WERI-Rb-1 (cell line): Measurements from ENCODE around the gene CYP39A1.

Source experiments
- DNase-seq: peaks from one replicate; pipeline ENCODE4 v3.0.0-alpha.2; 2020
- H3K27ac ChIP-seq: fragments of 250-450 bp; sonication (Bioruptor Pico); 2 replicates; pipeline ENCODE4 v1.5.1; 2020; ENCODE audit warnings: mild to moderate bottlenecking, moderate library complexity
- H3K27me3 ChIP-seq: fragments of 250-450 bp; sonication (Bioruptor Pico); 2 replicates; pipeline ENCODE4 v1.5.1; 2021; ENCODE audit warnings: mild to moderate bottlenecking, low read depth, moderate library complexity; ENCODE audit not compliant: insufficient read depth, severe bottlenecking
- H3K36me3 ChIP-seq: fragments of 250-450 bp; sonication (Bioruptor Pico); 2 replicates; pipeline ENCODE4 v1.5.1; 2020; ENCODE audit warnings: mild to moderate bottlenecking, moderate library complexity
- H3K4me3 ChIP-seq: 2 replicates; pipeline ENCODE4 v1.5.1; 2011; ENCODE audit warnings: low read depth, mild to moderate bottlenecking, control low read depth, low read length
- H3K9me3 ChIP-seq: fragments of 250-450 bp; sonication (Bioruptor Pico); 2 replicates; pipeline ENCODE4 v1.5.1; 2021; ENCODE audit warnings: mild to moderate bottlenecking, moderate library complexity; ENCODE audit not compliant: severe bottlenecking
- TF ChIP-seq, protein P1 (sequence below): IDR thresholded peaks from 2 replicates; pipeline ENCODE4 v1.5.1; 2011; ENCODE audit warnings: low read depth, mild to moderate bottlenecking, control low read depth, inconsistent platforms, low read length

CYP39A1 gene

DNA sequence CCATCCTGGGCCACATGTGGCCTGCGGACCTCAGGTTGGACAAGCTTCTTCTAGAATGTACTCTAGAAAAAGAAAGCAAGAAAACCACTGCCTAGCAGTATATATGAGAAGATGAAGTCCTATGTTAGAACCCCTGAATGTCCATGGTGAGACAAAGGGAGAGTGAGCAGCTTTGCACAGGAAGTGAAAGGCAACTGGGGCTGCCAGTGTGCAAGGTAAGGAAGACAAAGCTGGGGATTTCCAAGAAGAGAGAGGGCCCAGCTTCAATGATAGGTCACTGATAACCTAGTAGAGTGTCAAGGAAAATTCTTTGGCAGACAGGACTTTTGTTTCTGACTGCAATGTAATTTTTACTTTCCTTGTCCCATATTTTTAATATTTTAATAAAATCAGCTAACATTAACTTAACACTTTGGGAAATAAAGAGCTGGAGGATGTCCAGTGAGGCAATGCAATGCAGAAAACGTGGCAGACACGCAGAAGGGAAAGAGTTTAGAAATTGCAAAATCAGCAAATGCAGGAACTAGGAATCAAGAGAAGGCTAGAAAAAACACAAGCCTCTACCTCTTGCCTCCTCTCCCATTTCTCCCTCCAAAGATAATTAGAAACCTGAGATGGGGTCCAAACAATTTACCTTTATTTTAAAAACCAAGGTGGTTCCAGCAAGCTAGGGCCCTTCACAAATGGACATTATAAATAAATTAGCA, 47.4 kb downstream of the CYP39A1 start:
- no peaks in the 10 kb centered on the region for H3K9me3 ChIP-seq
- H3K27ac ChIP-seq, result no peak overlapping the region
- no peaks in the 10 kb centered on the region for H3K36me3 ChIP-seq
- H3K27me3 ChIP-seq, result no peaks in the 10 kb centered on the region
- DNase-seq, result no peak
- TF ChIP-seq, protein P1, sequence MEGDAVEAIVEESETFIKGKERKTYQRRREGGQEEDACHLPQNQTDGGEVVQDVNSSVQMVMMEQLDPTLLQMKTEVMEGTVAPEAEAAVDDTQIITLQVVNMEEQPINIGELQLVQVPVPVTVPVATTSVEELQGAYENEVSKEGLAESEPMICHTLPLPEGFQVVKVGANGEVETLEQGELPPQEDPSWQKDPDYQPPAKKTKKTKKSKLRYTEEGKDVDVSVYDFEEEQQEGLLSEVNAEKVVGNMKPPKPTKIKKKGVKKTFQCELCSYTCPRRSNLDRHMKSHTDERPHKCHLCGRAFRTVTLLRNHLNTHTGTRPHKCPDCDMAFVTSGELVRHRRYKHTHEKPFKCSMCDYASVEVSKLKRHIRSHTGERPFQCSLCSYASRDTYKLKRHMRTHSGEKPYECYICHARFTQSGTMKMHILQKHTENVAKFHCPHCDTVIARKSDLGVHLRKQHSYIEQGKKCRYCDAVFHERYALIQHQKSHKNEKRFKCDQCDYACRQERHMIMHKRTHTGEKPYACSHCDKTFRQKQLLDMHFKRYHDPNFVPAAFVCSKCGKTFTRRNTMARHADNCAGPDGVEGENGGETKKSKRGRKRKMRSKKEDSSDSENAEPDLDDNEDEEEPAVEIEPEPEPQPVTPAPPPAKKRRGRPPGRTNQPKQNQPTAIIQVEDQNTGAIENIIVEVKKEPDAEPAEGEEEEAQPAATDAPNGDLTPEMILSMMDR, result no peak
- no peak overlapping the region for H3K4me3 ChIP-seq

DNA sequence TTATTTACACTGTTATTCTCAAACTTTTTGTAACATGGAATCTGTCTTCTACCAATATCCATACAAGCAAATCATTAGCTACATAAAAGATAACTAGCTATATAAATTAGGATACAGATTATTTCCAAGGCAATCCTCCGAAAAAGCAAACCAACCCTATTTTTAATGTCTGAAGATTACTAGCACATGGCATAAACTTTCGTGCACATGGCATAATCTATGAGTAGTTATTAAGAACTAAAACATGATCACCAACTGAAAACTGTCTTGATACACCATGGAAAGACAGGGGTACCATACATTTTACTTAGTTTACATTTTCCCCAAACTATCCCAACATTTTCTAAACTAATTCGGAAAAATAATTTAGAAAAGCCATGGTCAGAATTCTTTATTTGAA, 54.4 kb downstream of the CYP39A1 start:
- Histone ChIP-seq H3K9me3 (peaks cover 4% of the 10 kb centered on the region), H3K36me3 (no peaks in the 10 kb centered on the region), H3K27ac (no peak overlapping the region), H3K4me3 (no peak overlapping the region), H3K27me3 (no peaks in the 10 kb centered on the region)
- no peak for DNase-seq
- TF ChIP-seq, protein P1, result no peak

DNA sequence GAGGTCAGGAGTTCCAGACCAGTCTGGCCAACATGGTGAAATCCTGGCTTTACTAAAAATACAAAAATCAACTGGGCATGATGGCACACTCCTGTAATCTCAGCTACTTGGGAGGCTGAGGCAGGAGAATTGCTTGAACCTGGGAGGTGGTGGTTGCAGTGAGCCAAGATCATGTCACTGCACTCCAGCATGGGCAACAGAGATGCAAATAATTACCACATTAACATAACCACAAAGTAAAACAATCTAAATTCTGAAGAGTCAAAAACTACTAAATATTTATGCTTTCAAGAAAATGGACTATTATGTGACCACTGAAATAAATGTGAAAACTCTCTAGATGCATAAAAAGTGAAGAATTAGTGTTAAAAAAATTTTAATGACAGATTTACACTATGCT, 59.9 kb downstream of the CYP39A1 start:
- H3K27me3 ChIP-seq, result no peaks in the 10 kb centered on the region
- H3K4me3 ChIP-seq, result no peak overlapping the region
- H3K27ac ChIP-seq, result no peak overlapping the region
- peaks cover 4% of the 10 kb centered on the region for H3K9me3 ChIP-seq
- TF ChIP-seq, protein P1, result no peak
- H3K36me3 ChIP-seq, result no peaks in the 10 kb centered on the region
- no peak for DNase-seq

DNA sequence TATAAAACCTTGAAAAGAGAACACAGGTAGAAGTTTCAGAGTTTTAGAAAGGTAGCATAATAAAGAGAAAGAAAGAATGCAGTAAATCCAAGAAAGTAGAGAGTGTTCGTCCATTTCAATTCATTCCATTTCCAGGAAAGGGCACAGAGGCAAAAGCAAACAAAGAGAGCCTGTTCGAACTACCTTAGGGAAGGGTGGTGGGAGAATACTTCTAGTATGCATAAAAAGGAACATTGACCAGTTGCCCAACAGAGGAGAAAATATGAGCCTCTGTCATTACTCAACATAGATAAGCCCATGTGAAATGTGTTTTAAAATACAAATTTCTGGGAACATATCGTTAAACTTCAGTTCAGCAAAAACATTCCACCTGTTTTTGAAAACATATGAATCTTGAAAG, 60.6 kb downstream of the CYP39A1 start:
- DNase-seq, result no peak
- H3K4me3 ChIP-seq, result no peak overlapping the region

DNA sequence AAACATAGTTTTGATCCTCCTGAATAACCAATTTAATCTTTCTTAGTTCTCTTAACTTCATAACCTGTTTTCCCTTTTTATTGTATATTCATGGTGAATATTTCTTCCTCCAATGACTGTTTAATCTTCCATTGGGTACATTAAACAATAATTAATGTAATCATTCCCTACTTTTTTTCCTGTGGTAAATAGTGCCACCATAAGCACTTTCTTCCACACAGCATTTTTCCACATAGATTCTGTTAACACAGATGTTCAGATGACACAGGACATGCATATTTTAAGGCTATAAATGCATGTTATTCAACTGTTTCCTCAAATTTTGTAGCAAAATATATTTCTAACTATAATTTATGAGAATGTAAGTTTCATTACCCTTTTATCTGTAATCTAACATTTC, 61.9 kb downstream of the CYP39A1 start:
- Histone ChIP-seq H3K36me3 (no peaks in the 10 kb centered on the region), H3K9me3 (peaks cover 4% of the 10 kb centered on the region), H3K4me3 (no peak overlapping the region), H3K27me3 (no peaks in the 10 kb centered on the region), H3K27ac (no peak overlapping the region)
- TF ChIP-seq, protein P1, result no peak
- DNase-seq, result no peak

More for the DNA sequence above, 60.6 kb downstream of the CYP39A1 start:
- Histone ChIP-seq H3K27ac (no peak overlapping the region), H3K27me3 (no peaks in the 10 kb centered on the region), H3K9me3 (peaks cover 4% of the 10 kb centered on the region), H3K36me3 (no peaks in the 10 kb centered on the region)
- TF ChIP-seq, protein P1, result no peak

DNA sequence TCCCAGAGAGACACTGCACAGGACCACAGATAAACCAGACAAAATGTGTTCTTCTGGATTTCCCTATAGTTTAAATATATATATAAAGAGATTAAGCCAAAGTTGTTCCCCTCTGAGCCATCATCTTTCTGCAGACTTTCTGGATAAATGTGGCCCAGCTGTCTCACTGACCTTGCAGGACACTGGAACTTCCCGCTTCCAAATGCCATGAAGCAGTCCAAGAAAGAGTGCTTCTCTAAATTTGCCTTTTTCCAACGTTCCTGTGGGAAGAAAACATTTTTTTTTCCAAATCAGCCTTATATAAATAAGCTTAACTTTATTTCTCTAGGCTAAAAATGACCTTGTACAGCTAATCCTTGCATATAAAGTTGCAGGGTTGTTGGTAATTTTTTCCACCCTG, 65.7 kb downstream of the CYP39A1 start:
- Histone ChIP-seq H3K27me3 (no peaks in the 10 kb centered on the region), H3K4me3 (no peak overlapping the region), H3K9me3 (no peaks in the 10 kb centered on the region), H3K27ac (no peak overlapping the region), H3K36me3 (no peaks in the 10 kb centered on the region)
- DNase-seq, result no peak
- TF ChIP-seq, protein P1, result no peak
